ENCODE measurements around the gene KCNT1.

The KCNT1 gene

GRCh38 chr9:135771401-135772051 is 69.5 kb downstream of the KCNT1 start:
- Histone ChIP-seq H3K4me3 (ENCODE audit: insufficient read depth, low read length, poor library complexity, severe bottlenecking) (no peak overlapping the region), H3K27me3 (ENCODE audit: low read length) (no peaks in the 10 kb centered on the region), H3K4me2 (ENCODE audit: low read depth, low read length, poor library complexity, severe bottlenecking) (no peak overlapping the region), H3K9ac (ENCODE audit: low read length) (no peak overlapping the region), H2AFZ (ENCODE audit: low read depth, low read length, severe bottlenecking) (no peak overlapping the region), H3K36me3 (ENCODE audit: low read length) (no peaks in the 10 kb centered on the region), H4K20me1 (ENCODE audit: low read depth, low read length) (no peaks in the 10 kb centered on the region), H3K79me2 (ENCODE audit: insufficient read depth, low read length) (no peaks in the 10 kb centered on the region), H3K9me3 (ENCODE audit: insufficient read depth, low read length) (no peaks in the 10 kb centered on the region), H3K9me2 (replicated peaks; ENCODE audit: insufficient read depth, low read length) (no peaks in the 10 kb centered on the region), H3K27ac (ENCODE audit: low read depth, low read length) (no peak overlapping the region), H3F3A (ENCODE audit: insufficient read depth) (no peaks in the 10 kb centered on the region)
- no peak for TF ChIP-seq EZH2phosphoT487 (conservative IDR thresholded peaks at IDR 0.05; ENCODE audit: low read length)
- TF ChIP-seq CTCF (IDR thresholded peaks at IDR 0.05; ENCODE audit: insufficient read depth, low read length, poor library complexity, severe bottlenecking): no peak

- Histone ChIP-seq H3K4me3 (ENCODE audit: insufficient read depth, low read length, poor library complexity, severe bottlenecking) (no peak overlapping the region), H3F3A (ENCODE audit: insufficient read depth) (no peaks in the 10 kb centered on the region), H2AFZ (ENCODE audit: low read depth, low read length, severe bottlenecking) (no peak overlapping the region), H3K79me2 (ENCODE audit: insufficient read depth, low read length) (no peaks in the 10 kb centered on the region), H3K27ac (ENCODE audit: low read depth, low read length) (no peak overlapping the region), H3K9ac (ENCODE audit: low read length) (no peak overlapping the region), H3K9me2 (replicated peaks; ENCODE audit: insufficient read depth, low read length) (no peaks in the 10 kb centered on the region), H3K36me3 (ENCODE audit: low read length) (no peaks in the 10 kb centered on the region), H4K20me1 (ENCODE audit: low read depth, low read length) (no peaks in the 10 kb centered on the region), H3K4me2 (ENCODE audit: low read depth, low read length, poor library complexity, severe bottlenecking) (no peak overlapping the region), H3K27me3 (ENCODE audit: low read length) (no peaks in the 10 kb centered on the region), H3K9me3 (ENCODE audit: insufficient read depth, low read length) (no peaks in the 10 kb centered on the region)
- TF ChIP-seq CTCF (IDR thresholded peaks at IDR 0.05; ENCODE audit: insufficient read depth, low read length, poor library complexity, severe bottlenecking) (no peak), EZH2phosphoT487 (conservative IDR thresholded peaks at IDR 0.05; ENCODE audit: low read length) (no peak)
Observed at GRCh38 chr9:135772056-135772646, 70.2 kb downstream of the KCNT1 start.

- Histone ChIP-seq H4K20me1 (ENCODE audit: low read depth, low read length) (no peaks in the 10 kb centered on the region), H3K27ac (ENCODE audit: low read depth, low read length) (no peak overlapping the region), H3K27me3 (ENCODE audit: low read length) (no peaks in the 10 kb centered on the region), H3K9me3 (ENCODE audit: insufficient read depth, low read length) (no peaks in the 10 kb centered on the region), H3K79me2 (ENCODE audit: insufficient read depth, low read length) (no peaks in the 10 kb centered on the region), H2AFZ (ENCODE audit: low read depth, low read length, severe bottlenecking) (no peak overlapping the region), H3K9ac (ENCODE audit: low read length) (no peak overlapping the region), H3K4me2 (ENCODE audit: low read depth, low read length, poor library complexity, severe bottlenecking) (no peak overlapping the region), H3K4me3 (ENCODE audit: insufficient read depth, low read length, poor library complexity, severe bottlenecking) (no peak overlapping the region), H3F3A (ENCODE audit: insufficient read depth) (no peaks in the 10 kb centered on the region), H3K9me2 (replicated peaks; ENCODE audit: insufficient read depth, low read length) (no peaks in the 10 kb centered on the region), H3K36me3 (ENCODE audit: low read length) (no peaks in the 10 kb centered on the region)
- no peak for TF ChIP-seq CTCF (IDR thresholded peaks at IDR 0.05; ENCODE audit: insufficient read depth, low read length, poor library complexity, severe bottlenecking)
- TF ChIP-seq EZH2phosphoT487 (conservative IDR thresholded peaks at IDR 0.05; ENCODE audit: low read length): no peak
Observed at GRCh38 chr9:135772702-135773493, 70.9 kb downstream of the KCNT1 start.
